Kidney tubule cell (primary cell): Measurements from ENCODE around the gene APMAP.
"Not testable (repeated sequence)": the region's sequence is repeated elsewhere in the genome, so short reads cannot be mapped to it uniquely, and the experiment has no call there.

Source experiments
- DNase-seq: peaks from one replicate; pipeline ENCODE4 v3.0.0-alpha.2; 2018; ENCODE audit warnings: low spot score

Gene APMAP

GRCh38 chr20:24933266-24933908 lies 59.2 kb downstream of the APMAP start:
- no peak for DNase-seq

GRCh38 chr20:24931893-24932292 lies 60.7 kb downstream of the APMAP start:
- not testable (repeated sequence) for DNase-seq

GRCh38 chr20:24930724-24931688 lies 61.5 kb downstream of the APMAP start:
- peak; percentile 8 for DNase-seq

- peak; percentile 73 for DNase-seq
These were observed 62.5 kb downstream of the APMAP start for GRCh38 chr20:24929867-24930723.

GRCh38 chr20:24929259-24929658 lies 63.3 kb downstream of the APMAP start:
- DNase-seq = not testable (repeated sequence)

GRCh38 chr20:24920706-24921105 lies 71.8 kb downstream of the APMAP start:
- DNase-seq = not testable (repeated sequence)

- not testable (repeated sequence) for DNase-seq
These were observed 72.9 kb downstream of the APMAP start for GRCh38 chr20:24919665-24920064.

- no peak for DNase-seq
These were observed 73.7 kb downstream of the APMAP start for GRCh38 chr20:24918579-24919566.

- peak; percentile 61 for DNase-seq
These were observed 74.6 kb downstream of the APMAP start for GRCh38 chr20:24917797-24918578.

- DNase-seq = no peak
These were observed 75.5 kb downstream of the APMAP start for GRCh38 chr20:24917056-24917455.

- DNase-seq = no peak
These were observed 76.1 kb downstream of the APMAP start for GRCh38 chr20:24916412-24916811.

- no peak for DNase-seq
These were observed 76.7 kb downstream of the APMAP start for GRCh38 chr20:24915892-24916291.

GRCh38 chr20:24915440-24915839 lies 77.1 kb downstream of the APMAP start:
- DNase-seq = no peak

- DNase-seq = no peak
These were observed 77.9 kb downstream of the APMAP start for GRCh38 chr20:24914388-24915241.

- no peak for DNase-seq
These were observed 79.4 kb downstream of the APMAP start for GRCh38 chr20:24913076-24913628.
